SK-N-SH treated with all-trans-retinoic acid at 6 μM for 48 hours (cell line): ENCODE data around the gene SLC25A22.
A peak's percentile ranks its signal among the peaks of the same experiment; 100 is the strongest.

ENCODE experiments used
- ATAC-seq: fragments of 200-7000 bp; cut with Tn5 transposase; 3 replicates; pipeline ENCODE4 v1.9.1; 2020; ENCODE audit warnings: mild to moderate bottlenecking, moderate library complexity
- BACH2 ChIP-seq: fragments of 250-450 bp; sonication (Bioruptor Pico); IDR thresholded peaks from 2 replicates; pipeline ENCODE4 v1.9.0; 2021; ENCODE audit warnings: mild to moderate bottlenecking, borderline replicate concordance
- CSDC2 ChIP-seq: fragments of 250-450 bp; sonication (Bioruptor Pico); IDR thresholded peaks from 2 replicates; pipeline ENCODE4 v1.5.0; 2020; ENCODE audit warnings: mild to moderate bottlenecking, moderate library complexity
- ESRRG ChIP-seq: fragments of 250-450 bp; sonication (Bioruptor Pico); IDR thresholded peaks from 2 replicates; pipeline ENCODE4 v1.6.1; 2021; ENCODE audit warnings: mild to moderate bottlenecking
- GLIS3 ChIP-seq: fragments of 250-450 bp; sonication (Bioruptor Pico); IDR thresholded peaks from 2 replicates; pipeline ENCODE4 v1.5.0; 2020; ENCODE audit warnings: mild to moderate bottlenecking, moderate library complexity
- ISL1 ChIP-seq: fragments of 250-450 bp; sonication (Bioruptor Pico); IDR thresholded peaks from 2 replicates; pipeline ENCODE4 v2.1.2; 2022; ENCODE audit warnings: mild to moderate bottlenecking, moderate library complexity
- PATZ1 ChIP-seq: fragments of 250-450 bp; sonication (Bioruptor Pico); IDR thresholded peaks from 2 replicates; pipeline ENCODE4 v1.8.0; 2020; ENCODE audit warnings: mild to moderate bottlenecking, moderate library complexity, borderline replicate concordance
- PPARA ChIP-seq: fragments of 250-450 bp; sonication (Bioruptor Pico); IDR thresholded peaks from 2 replicates; pipeline ENCODE4 v1.5.0; 2020; ENCODE audit warnings: mild to moderate bottlenecking, borderline replicate concordance
- RARB ChIP-seq: fragments of 250-450 bp; sonication (Bioruptor Pico); IDR thresholded peaks from 2 replicates; pipeline ENCODE4 v1.8.0; 2021; ENCODE audit warnings: mild to moderate bottlenecking, moderate library complexity
- SNAI2 ChIP-seq: fragments of 250-450 bp; sonication (Bioruptor Pico); IDR thresholded peaks from 2 replicates; pipeline ENCODE4 v1.5.0; 2020; ENCODE audit warnings: mild to moderate bottlenecking, moderate library complexity
- TCF4 ChIP-seq: fragments of 250-450 bp; sonication (Bioruptor Pico); IDR thresholded peaks from 2 replicates; pipeline ENCODE4 v1.8.0; 2021; ENCODE audit warnings: mild to moderate bottlenecking, moderate library complexity, borderline replicate concordance
- TOX ChIP-seq: fragments of 250-450 bp; sonication (Bioruptor Pico); IDR thresholded peaks from 2 replicates; pipeline ENCODE4 v1.8.0; 2021; ENCODE audit warnings: mild to moderate bottlenecking, moderate library complexity, borderline replicate concordance
- TSHZ2 ChIP-seq: fragments of 250-450 bp; sonication (Bioruptor Pico); IDR thresholded peaks from 2 replicates; pipeline ENCODE4 v1.5.0; 2020; ENCODE audit warnings: mild to moderate bottlenecking, moderate library complexity
- ZFP3 ChIP-seq: fragments of 250-450 bp; sonication (Bioruptor Pico); IDR thresholded peaks from 2 replicates; pipeline ENCODE4 v1.5.0; 2020; ENCODE audit warnings: mild to moderate bottlenecking, moderate library complexity
- ZFP30 ChIP-seq: fragments of 450-650 bp; formaldehyde crosslinking; IDR thresholded peaks from 2 replicates; pipeline ENCODE4 v1.5.0; 2022; ENCODE audit warnings: mild to moderate bottlenecking, moderate library complexity
- ZNF565 ChIP-seq: fragments of 450-650 bp; formaldehyde crosslinking; conservative IDR thresholded peaks from 2 replicates; pipeline ENCODE4 v1.5.0; 2020; ENCODE audit warnings: low read depth, mild to moderate bottlenecking, moderate library complexity
- ZNF70 ChIP-seq: fragments of 450-650 bp; formaldehyde crosslinking; IDR thresholded peaks from 2 replicates; pipeline ENCODE4 v1.5.0; 2020; ENCODE audit warnings: mild to moderate bottlenecking, moderate library complexity
- ZNF8 ChIP-seq: fragments of 450-650 bp; formaldehyde crosslinking; IDR thresholded peaks from 2 replicates; pipeline ENCODE4 v1.5.0; 2020; ENCODE audit warnings: mild to moderate bottlenecking, moderate library complexity
- TF ChIP-seq, protein P1 (sequence below): fragments of 250-450 bp; sonication (Bioruptor Pico); IDR thresholded peaks from 2 replicates; pipeline ENCODE4 v1.8.0; 2021; ENCODE audit warnings: low read depth, mild to moderate bottlenecking, moderate library complexity, borderline replicate concordance
- TF ChIP-seq, protein P2 (sequence below): fragments of 250-450 bp; sonication (Bioruptor Pico); IDR thresholded peaks from 2 replicates; pipeline ENCODE4 v1.5.1; 2020; ENCODE audit warnings: low read depth, mild to moderate bottlenecking, moderate library complexity
- TF ChIP-seq, protein P3 (sequence below): fragments of 250-450 bp; sonication (Bioruptor Pico); IDR thresholded peaks from 2 replicates; pipeline ENCODE4 v1.5.1; 2021; ENCODE audit warnings: mild to moderate bottlenecking, moderate library complexity

Gene SLC25A22

GRCh38 chr11:795634-796564 is 2.2 kb downstream of the SLC25A22 start:
- TF ChIP-seq RARB (CRISPR knock-in tag) (no peak), TCF4 (CRISPR knock-in tag) (no peak), TOX (CRISPR knock-in tag) (no peak), ZNF70 (CRISPR knock-in tag) (no peak), GLIS3 (CRISPR knock-in tag) (no peak), ZNF565 (CRISPR knock-in tag) (no peak), ESRRG (CRISPR knock-in tag) (no peak), ISL1 (no peak), BACH2 (no peak), PPARA (CRISPR knock-in tag) (no peak), ZFP30 (CRISPR knock-in tag) (no peak), ZNF8 (CRISPR knock-in tag) (no peak), PATZ1 (CRISPR knock-in tag) (no peak), CSDC2 (CRISPR knock-in tag) (no peak), ZFP3 (CRISPR knock-in tag) (no peak), SNAI2 (CRISPR knock-in tag) (no peak)
- TF ChIP-seq, protein P1, sequence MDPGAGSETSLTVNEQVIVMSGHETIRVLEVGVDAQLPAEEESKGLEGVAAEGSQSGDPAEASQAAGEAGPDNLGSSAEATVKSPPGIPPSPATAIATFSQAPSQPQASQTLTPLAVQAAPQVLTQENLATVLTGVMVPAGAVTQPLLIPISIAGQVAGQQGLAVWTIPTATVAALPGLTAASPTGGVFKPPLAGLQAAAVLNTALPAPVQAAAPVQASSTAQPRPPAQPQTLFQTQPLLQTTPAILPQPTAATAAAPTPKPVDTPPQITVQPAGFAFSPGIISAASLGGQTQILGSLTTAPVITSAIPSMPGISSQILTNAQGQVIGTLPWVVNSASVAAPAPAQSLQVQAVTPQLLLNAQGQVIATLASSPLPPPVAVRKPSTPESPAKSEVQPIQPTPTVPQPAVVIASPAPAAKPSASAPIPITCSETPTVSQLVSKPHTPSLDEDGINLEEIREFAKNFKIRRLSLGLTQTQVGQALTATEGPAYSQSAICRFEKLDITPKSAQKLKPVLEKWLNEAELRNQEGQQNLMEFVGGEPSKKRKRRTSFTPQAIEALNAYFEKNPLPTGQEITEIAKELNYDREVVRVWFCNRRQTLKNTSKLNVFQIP (CRISPR knock-in tag): no peak
- TF ChIP-seq, protein P2, sequence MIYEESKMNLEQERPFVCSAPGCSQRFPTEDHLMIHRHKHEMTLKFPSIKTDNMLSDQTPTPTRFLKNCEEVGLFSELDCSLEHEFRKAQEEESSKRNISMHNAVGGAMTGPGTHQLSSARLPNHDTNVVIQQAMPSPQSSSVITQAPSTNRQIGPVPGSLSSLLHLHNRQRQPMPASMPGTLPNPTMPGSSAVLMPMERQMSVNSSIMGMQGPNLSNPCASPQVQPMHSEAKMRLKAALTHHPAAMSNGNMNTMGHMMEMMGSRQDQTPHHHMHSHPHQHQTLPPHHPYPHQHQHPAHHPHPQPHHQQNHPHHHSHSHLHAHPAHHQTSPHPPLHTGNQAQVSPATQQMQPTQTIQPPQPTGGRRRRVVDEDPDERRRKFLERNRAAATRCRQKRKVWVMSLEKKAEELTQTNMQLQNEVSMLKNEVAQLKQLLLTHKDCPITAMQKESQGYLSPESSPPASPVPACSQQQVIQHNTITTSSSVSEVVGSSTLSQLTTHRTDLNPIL (CRISPR knock-in tag): no peak
- peak; percentile 64 for ATAC-seq

DNA sequence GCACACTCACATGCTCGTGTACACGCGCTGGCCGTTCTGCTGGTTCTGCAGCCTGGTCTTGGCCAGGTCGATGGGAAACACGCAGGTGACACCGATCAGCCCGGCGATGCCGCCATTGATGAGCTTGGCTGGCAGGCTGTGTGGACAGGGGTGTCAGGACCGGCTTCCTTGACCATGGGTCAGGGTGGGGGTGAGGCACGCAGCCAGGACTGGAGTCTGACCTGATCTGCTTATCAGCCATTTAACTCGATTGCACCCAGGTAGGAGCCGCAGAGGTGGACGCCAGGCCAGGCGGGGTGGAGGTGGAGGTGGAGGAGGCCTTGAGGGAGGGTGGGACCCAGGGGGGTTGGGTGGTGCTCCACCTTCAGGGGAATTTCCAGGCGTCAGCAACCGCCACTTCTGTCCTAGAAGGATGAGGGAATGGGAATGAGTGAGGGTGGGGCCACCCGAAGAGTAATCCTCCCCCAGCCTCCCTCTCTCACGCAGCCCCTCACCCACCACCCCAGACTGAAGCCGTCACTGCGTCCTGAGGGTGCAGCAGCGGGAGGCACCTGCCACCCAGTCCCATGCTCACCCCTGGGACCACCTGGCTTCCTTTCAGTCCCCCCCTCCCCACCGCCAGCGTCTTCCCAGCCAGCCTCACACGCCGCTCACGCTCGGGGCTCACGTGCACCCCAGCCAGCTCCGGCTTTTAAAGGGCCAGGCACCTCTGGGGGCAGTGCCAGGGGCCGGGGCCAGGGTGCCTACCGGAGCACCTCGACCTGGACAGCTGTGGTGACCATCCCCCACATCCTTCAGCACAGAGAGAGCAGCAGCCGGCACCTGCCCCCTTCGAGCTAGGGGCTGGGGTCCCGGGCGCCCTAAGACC is 3.1 kb downstream of the SLC25A22 start:
- ATAC-seq: no peak
- TF ChIP-seq, protein P3, sequence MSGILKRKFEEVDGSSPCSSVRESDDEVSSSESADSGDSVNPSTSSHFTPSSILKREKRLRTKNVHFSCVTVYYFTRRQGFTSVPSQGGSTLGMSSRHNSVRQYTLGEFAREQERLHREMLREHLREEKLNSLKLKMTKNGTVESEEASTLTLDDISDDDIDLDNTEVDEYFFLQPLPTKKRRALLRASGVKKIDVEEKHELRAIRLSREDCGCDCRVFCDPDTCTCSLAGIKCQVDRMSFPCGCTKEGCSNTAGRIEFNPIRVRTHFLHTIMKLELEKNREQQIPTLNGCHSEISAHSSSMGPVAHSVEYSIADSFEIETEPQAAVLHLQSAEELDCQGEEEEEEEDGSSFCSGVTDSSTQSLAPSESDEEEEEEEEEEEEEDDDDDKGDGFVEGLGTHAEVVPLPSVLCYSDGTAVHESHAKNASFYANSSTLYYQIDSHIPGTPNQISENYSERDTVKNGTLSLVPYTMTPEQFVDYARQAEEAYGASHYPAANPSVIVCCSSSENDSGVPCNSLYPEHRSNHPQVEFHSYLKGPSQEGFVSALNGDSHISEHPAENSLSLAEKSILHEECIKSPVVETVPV (CRISPR knock-in tag): no peak
- no peak for TF ChIP-seq ISL1
- TF ChIP-seq ZNF70 (CRISPR knock-in tag): no peak
- TF ChIP-seq, protein P2 (CRISPR knock-in tag): no peak
- TF ChIP-seq GLIS3 (CRISPR knock-in tag): no peak
- no peak for TF ChIP-seq PPARA (CRISPR knock-in tag)
- no peak for TF ChIP-seq ZNF565 (CRISPR knock-in tag)
- no peak for TF ChIP-seq TSHZ2
- TF ChIP-seq, protein P1 (CRISPR knock-in tag): no peak
- TF ChIP-seq, all 23 proteins: peak for 0
